NT2/D1 (cell line): Measurements from ENCODE around the gene CACNA2D1.

Experiments
- YY1 ChIP-seq: IDR thresholded peaks from 2 replicates; pipeline ENCODE4 v1.6.1; 2011; ENCODE audit not compliant: insufficient read length, insufficient read depth
- ZNF274 ChIP-seq: IDR thresholded peaks from 2 replicates; pipeline ENCODE4 v1.6.1; 2011; ENCODE audit warnings: mild to moderate bottlenecking, low read depth, low read length

DNA sequence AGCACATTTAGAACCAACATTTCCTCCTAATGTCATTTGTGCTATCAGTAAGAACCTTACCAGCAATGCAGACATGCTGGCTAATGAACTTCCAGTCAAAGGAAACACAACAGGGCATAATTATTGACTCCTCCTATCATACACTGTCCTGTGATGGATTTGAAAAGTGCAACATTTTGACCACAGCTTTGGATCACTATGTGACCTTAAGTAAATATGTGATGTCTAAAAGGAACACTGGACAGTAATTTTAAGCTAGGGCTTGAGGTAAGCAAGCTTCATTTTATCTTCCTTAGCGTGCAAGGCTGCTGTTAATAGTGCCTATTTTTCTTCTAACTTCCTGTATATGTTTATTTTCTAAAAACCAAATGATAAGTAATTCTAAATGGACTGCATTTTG lies 433.2 kb downstream of the CACNA2D1 start:
- TF ChIP-seq ZNF274 (no peak), YY1 (no peak)
